HG03354 (cell line): ENCODE data around the gene PSMD8.
"Not testable (repeated sequence)": the region's sequence is repeated elsewhere in the genome, so short reads cannot be mapped to it uniquely, and the experiment has no call there.

Experiments
- ATAC-seq: cut with Tn5 transposase; IDR thresholded peaks from one replicate; pipeline ENCODE4 v1.9.1; 2021; ENCODE audit warnings: mild to moderate bottlenecking; ENCODE audit not compliant: unreplicated experiment, poor library complexity, severe bottlenecking

Gene PSMD8

DNA sequence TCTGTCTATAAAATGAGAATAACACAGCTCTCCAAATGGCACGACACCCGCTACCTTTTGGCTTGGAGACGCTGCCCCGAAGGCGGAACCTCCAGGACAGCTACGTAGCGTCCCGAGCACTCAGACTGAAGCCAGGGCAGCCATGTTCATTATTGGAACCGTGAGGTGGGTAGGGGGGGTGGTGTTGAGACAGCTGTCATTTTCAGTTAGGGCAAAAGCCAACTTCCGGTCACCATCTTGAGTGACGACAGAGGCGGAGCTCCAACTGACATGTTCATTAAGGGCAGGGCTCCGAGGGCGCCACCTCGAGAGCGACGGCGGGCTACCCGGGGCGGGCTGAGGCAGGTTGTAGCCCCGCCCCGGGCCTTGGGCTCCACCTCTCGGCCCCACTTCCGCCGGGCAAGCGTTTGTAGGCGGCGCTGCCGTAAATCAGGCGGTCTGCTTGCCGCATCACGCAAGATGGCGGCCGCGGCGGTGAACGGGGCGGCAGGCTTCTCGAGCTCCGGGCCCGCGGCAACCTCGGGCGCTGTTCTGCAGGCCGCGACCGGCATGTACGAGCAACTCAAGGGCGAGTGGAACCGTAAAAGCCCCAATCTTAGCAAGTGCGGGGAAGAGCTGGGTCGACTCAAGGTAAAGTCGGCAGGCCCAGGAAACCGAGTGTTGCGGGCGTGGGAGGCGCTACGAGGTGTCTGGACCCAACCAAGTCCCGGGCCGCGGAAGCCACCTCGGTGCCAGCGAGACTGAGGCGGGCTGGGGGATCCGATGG, at the start of gene PSMD8:
Gene PSMD8, plus strand, starts transcription at position 240 of the 766 bp plus-strand sequence. Its CDS starts 31 bp downstream, at position 271.
- peak; percentile 95 for ATAC-seq

DNA sequence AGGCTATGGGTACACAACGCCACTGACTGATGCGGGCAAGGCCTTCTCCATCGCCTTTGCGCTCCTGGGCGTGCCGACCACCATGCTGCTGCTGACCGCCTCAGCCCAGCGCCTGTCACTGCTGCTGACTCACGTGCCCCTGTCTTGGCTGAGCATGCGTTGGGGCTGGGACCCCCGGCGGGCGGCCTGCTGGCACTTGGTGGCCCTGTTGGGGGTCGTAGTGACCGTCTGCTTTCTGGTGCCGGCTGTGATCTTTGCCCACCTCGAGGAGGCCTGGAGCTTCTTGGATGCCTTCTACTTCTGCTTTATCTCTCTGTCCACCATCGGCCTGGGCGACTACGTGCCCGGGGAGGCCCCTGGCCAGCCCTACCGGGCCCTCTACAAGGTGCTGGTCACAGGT, 47.8 kb upstream of the PSMD8 start:
- no peak for ATAC-seq

DNA sequence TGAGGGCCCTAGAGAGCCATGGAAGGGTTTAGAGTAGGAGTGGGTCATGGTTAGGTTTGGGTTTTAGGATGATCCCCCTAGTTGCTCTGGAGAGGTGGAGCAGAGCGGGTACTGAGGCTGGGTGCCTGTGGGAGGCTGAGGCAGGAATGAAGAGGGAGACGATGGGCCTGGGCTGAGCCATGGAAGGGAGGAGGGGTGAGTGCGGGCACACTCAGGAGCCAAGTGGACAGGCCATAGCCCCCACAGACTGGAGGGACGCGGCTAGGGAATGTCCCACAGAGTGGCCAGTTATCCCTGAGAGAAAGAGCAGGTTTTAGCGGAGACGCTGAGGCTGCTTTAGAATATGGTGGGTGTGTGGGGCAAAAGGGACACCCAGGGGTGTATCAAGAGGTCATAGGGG, 44.7 kb upstream of the PSMD8 start:
- ATAC-seq = no peak

DNA sequence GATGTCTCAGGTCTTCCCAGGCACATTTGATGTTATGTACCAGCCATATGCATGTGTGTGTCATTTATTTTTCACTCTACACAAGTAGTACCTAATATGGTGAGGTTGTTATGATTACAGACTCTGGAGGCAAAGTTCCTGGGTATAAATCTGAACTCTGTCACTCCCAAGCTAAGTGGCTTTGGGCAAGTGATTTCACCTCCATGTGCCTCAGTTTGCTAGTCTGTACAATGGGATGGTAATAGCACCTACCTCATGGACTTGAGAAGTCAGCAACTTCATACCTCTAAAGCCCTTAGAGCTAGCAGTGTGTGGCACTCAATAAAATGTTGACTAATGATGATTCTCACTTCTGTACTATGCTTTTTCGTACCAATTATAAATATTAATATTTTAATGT, 42.6 kb upstream of the PSMD8 start:
- ATAC-seq = no peak

DNA sequence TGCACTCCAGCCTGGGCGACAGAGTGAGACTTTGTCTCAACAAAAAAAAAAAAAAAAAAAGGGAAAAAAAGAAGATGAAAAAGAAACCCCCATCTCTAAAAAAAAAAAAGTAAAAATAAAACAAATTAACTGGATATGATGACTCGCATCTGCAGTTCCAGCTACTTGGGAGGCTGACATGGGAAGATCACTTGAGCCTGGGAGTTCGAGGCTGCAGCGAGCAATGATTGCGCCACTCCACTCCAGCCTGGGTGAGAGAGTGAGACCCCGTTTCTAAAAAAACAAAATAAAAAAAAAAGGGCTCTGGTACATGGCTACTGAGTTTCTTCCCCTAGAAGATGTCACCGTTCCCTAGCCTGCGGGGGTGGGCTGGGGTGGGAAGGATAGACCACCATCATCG, 41.1 kb upstream of the PSMD8 start:
- no peak for ATAC-seq

DNA sequence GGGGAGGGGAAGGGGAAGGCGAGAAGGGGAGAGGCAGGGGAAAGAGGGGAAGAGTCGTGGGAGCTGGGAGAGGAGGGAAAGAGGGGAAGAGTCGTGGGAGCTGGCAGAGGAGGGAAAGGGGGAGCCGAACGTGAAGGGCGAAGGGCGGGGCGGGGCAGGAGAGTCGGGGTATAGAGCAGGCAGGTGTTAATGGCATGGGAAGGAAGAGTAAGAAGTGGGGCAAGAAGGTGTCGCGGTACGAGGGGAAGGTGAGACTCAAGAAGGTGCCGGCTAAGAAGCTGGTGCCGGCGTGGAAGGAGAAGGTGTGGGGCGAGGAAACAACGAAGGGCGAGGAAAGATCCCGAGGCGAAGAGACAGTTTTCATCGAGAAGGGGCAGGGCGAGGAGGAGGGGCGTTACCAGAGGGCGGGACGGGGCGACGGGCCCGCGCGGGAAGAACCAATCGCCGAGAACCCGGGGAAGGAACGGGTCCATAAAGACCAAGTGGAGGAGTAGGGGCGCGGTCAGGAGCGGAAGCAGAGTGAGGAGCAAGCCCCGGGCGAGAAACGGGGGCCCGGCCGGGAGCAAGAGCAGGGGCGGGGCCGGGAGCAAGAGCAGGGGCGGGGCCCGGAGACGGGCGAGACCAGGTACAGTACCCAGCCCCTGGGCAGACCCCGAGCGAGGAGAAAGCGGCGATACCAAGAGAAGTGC, 38.3 kb upstream of the PSMD8 start:
- peak; percentile 67 for ATAC-seq

DNA sequence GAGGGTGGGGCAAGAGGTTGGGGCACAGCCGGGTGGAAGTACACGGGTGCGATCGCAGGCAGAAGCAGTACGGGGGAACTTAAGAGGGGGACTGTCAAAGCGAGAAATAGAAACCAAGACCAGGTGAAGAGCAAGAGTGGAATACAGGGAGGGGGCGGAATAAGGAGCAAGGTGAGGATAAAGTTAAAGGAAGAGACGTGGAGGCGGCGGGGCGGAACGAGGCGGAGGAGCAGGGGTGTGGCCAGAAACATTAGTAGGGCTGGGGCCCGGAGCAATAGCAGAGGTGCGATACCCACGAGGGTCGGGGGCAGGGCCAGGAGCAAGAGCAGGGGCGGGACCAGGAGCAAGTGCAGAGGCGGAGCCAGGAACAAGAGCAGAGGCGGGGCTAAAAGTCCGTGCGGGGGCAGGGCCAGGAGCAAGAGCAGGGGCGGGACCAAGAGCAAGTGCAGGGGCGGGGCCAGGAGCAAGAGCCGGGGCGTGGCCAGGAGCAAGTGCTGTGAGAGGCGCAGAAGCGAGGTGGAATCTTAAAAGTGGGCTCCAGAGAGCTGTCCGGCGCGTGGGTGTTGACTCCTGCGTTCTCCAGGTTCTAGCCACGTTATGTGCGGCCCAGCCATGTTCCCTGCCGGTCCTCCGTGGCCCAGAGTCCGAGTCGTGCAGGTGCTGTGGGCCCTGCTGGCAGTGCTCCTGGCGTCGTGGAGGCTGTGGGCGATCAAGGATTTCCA, 37.6 kb upstream of the PSMD8 start:
- peak; percentile 59 for ATAC-seq

DNA sequence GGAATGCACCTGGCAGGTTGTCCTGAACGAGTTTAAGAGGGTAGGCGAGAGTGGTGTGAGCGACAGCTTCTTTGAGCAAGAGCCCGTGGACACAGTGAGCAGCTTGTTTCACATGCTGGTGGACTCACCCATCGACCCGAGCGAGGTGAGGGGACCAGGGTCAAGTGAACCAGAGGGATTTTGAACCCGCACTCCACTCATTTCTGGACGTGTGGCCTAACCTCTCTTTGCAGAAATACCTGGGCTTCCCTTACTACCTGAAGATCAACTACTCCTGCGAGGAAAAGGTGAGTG, 37.1 kb upstream of the PSMD8 start:
- ATAC-seq = no peak

DNA sequence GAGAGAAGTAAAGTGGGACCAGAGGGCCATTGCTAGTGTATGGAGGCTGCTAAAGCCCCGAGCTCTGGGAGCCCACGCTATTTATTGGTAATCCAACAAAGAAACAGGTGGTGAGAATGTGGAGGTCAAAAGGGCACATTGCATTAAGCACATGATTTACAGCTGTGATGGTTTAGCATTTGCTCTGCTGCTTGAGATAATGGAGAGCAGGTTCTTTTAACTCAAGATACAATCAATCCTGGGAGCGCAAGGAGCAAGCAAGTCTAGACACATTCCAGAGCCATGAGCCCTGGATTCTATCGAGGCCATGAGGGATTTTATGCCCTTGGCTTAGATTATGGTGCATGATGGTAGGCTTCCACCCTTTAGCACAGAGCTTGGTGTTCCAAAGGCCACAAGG, 35.4 kb upstream of the PSMD8 start:
- not testable (repeated sequence) for ATAC-seq

DNA sequence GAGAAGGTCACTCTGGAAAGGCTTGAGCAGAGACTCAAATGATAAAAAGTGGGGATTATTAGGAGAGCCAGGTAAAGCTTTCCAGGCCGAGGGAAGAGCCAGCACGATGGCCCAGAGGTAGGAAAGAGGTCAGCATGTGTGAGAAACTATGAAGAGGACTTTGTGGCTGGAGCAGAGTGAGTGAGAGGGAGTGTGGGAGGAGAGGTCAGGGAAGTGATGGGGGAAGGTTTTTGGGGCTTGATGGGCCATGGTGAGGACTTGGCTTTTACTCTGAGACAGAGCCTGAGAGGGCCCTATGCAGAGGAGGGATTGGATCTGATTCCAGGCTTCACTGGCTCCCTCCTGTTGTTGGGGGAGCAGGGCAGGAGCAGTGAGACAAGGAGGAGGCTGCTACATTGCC, 33.4 kb upstream of the PSMD8 start:
- no peak for ATAC-seq

DNA sequence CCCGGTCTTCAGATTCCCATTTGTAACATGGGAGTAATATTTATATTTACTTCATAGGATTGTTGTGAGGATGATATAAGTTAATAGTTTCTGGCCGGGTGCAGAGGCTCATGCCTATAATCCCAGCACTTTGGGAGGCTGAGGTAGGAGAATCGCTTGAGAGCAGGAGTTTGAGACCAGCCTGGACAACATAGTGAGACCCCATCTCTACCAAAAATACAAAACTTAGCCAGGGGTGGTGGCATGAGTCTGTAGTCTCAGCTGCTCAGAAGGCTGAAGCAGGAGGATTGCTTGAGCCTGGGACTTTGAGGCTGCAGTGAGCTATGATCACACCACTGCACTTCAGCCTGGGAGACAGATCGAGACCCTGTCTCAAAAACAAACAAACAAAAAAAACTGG, 27.5 kb upstream of the PSMD8 start:
- ATAC-seq = no peak

DNA sequence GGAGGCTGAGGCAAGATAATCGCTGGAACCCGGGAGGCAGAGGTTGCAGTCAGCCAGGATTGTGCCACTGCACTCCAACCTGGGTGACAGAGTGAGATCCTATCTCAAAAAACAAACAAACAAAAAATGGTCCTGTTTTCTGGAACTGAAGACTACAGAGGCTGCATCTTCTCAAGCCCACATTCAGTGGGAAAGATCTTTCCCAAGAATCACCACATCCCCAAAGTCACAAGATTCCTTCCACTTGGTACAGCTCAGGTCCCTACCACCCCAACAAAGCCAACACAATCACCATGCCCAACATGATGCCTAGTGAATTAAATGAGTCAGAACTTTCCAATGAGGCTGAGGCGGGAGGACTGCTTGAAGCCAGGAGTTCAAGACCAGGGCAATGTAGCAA, 23.5 kb upstream of the PSMD8 start:
- no peak for ATAC-seq

DNA sequence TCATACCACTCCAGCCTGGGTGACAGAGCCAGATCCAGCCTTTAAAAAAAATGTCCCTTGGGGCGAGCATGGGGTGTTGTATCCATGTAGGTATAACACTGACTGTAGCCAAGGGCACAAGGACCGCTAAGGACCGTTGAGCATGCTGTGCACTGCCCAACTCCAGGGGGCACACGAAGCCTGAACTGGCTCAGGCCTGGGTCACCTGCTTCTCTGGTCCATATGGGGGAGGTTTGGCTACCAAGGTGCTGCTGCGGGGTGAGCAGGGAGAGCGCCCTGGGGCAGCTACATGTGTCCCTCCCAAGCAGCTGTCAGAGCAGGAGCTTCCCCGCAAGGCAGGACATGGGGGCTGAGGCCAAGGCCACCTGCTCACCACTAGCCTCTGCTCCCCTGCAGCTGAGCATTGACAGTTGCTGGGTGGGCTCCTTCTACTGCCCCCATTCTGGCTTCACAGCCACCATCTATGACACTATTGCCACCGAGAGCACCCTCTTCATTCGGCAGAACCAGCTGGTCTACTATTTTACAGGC, 22.4 kb upstream of the PSMD8 start:
- no peak for ATAC-seq

DNA sequence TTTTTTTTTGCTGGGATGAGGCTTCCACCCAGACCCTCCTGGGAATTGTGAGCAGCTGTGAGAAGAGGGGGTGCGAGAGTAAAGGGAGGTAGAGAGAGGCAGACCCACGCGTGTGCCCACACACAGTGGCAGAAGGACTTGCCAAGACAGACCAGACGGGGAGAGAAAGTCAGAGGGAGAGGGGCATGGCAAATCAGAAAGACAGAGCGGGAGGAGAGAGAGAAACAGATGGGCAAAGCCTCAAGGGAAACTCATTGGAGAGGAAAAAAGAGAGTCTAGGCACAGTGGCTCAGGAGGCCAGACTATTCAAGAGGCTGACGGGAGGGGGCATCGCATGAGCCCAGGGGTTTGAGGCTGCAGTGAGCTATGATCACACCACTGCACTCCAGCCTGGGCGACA, 21.8 kb upstream of the PSMD8 start:
- no peak for ATAC-seq

DNA sequence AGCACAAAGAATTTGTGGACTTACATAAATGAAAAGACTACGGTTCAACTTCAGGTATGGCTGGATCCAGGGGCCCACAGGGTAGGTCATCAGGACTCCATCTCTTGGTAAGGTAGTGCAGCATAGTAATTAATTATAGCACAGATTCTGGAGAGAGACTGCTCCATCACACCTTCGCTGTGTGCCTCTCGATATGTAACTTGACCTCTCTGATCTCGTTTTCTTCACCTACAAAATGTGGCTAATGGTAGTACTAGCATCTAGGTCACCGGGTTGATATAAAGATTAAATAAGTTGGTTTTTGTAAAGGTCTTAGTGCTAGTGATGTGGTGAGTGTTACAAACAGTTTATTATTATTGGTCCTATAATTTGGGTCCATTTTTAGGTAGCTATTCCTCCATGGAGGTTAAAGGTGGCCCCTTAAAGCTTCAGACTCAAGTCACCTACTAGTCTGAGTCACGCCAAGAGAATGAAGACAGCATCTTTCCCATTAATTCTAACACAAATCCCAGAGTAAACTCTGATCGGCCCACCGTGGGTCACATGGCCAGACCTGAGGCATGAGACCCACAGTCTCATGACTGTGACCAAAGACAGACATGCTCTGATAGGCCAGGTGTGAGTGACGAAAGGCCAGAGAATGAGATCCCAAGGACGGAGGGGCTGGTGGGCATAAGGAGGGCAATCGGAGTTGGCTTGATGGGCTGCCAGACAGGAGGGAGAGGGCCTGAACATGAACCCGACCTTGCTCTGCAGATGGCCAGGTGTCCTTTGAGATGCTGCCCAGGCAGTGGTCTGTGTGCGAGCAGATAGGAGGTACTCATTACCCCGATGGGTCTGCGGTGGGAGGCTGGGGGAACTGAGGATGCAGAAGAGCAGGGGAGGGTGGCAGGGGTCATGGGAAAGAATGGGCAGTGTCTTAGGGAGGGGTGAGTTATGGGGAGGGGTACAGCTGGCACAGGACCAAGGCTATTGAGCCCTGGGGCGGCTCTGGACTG, 18.3 kb upstream of the PSMD8 start:
- no peak for ATAC-seq

DNA sequence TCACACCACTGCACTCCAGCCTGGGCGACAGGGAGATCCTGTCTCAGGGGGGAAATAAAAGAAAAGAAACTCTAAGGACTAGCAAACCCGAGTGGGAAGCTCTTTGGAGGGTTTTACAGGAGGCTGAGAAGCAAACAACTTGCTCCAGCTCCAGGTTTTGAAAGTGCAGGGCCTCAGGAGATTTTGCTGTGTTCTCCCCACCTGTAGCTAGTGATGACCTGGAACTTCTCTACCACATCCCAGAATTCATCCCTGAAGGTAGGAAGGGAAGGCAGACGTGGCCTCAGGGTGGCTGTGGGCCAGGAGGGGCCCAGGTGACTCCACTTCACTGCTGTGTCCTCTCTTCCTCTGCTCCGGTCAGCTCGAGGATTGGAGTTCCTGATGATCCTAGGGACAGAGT, 16.3 kb upstream of the PSMD8 start:
- no peak for ATAC-seq

DNA sequence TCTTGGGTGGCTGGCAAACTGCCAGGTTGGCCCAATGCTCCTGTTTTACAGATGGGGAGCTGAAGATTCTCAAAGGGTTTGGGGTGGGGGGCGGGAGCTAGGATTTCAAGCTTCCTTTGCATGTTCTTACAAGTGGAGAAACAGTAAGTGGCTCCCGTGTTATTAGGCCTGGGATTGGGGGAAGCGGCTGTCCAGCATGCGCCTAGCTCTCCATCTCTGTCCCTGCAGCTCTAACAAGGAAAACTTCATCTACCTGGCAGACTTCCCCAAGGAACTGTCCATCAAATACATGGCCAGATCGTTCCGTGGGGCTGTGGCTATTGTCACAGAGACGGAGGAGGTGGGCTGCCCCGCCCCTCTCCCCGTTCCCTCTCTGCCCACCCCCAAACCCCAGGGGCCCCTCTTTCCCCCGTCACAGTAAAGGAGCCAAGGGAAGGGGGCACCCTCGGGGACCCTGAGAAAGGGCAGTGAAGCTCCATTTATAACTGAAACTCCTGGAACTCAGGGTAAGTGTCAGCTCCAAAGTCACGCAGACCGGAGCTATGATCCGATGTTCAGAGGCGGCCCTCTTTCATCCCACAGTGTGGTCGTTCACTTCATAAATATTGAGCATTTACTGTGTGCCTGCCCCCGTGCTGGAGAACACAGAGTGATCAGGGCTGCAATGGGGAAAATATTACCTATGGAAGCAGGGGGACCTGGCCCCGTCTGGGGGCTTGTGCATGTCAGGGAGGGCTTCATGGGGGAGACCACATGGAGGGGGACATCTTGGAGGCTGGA, 14.9 kb upstream of the PSMD8 start:
- no peak for ATAC-seq

DNA sequence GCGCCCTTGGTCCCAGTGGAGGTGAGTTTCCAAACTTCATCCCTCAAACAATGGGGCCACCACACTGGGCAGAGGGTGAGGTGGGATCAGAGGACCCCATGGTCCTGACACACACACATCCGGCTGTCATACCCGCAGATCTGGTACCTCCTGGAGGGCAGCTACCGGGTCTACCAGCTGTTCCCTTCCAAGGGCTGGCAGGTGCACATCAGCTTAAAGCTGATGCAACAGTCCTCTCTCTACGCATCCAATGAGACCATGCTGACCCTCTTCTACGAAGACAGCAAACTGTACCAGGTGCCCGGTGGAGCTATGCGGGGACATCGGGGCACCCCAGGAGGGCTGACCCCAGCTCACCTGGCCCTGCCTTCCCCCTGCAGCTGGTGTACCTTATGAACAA, 14.0 kb upstream of the PSMD8 start:
- no peak for ATAC-seq
